ENCODE measurements around the gene HSPB3.

The HSPB3 gene

DNA sequence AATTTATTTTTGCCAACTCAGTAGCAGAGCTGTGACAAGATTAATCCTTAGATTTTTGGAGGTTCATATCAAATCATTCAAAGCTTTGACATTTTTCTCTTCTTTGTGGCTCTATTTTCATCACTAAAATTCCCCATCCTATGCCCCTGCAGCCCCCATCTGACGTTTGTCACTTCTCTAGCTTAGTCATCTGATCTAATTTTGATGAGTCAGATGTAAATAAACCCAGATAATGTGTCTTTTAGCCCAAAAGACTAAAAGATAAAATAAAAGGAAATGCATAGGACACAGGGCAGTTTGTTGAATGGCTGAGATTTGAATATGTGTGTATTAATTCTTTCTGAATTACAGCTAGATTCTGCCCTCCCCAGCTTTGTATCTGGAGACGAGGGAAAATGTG, 897 bp upstream of the HSPB3 start:
- Histone ChIP-seq H3K9me3 (ENCODE audit: control insufficient read depth, low read length) (no peaks in the 10 kb centered on the region), H3K4me3 (ENCODE audit: insufficient read depth, low read depth, low read length, poor library complexity, severe bottlenecking) (no peak overlapping the region)

GRCh38 chr5:54457094-54457862, 1.8 kb downstream of the HSPB3 start:
- Histone ChIP-seq H3K27me3 (replicated peaks; ENCODE audit: control insufficient read depth, insufficient read depth, low read length, poor library complexity, severe bottlenecking) (no peaks in the 10 kb centered on the region), H3K27ac (ENCODE audit: insufficient read depth, low read length, poor library complexity, severe bottlenecking) (no peak overlapping the region)

More for the DNA sequence above, 897 bp upstream of the HSPB3 start:
- no peak for DNase-seq
- Histone ChIP-seq H3K27ac (ENCODE audit: insufficient read depth, low read length, poor library complexity, severe bottlenecking) (no peak overlapping the region), H3K36me3 (ENCODE audit: control insufficient read depth, insufficient read depth, low read length) (no peaks in the 10 kb centered on the region), H3K27me3 (replicated peaks; ENCODE audit: control insufficient read depth, insufficient read depth, low read length, poor library complexity, severe bottlenecking) (no peaks in the 10 kb centered on the region), H3K4me1 (ENCODE audit: control insufficient read depth, insufficient read depth, low read length, poor library complexity, severe bottlenecking) (no peaks in the 10 kb centered on the region)

GRCh38 chr5:54458221-54458620, 2.7 kb downstream of the HSPB3 start:
- Histone ChIP-seq H3K27me3 (replicated peaks; ENCODE audit: control insufficient read depth, insufficient read depth, low read length, poor library complexity, severe bottlenecking) (no peaks in the 10 kb centered on the region), H3K9me3 (ENCODE audit: control insufficient read depth, low read length) (no peaks in the 10 kb centered on the region), H3K36me3 (ENCODE audit: control insufficient read depth, insufficient read depth, low read length) (no peaks in the 10 kb centered on the region), H3K27ac (ENCODE audit: insufficient read depth, low read length, poor library complexity, severe bottlenecking) (no peak overlapping the region), H3K4me3 (ENCODE audit: insufficient read depth, low read depth, low read length, poor library complexity, severe bottlenecking) (no peak overlapping the region), H3K4me1 (ENCODE audit: control insufficient read depth, insufficient read depth, low read length, poor library complexity, severe bottlenecking) (no peaks in the 10 kb centered on the region)
- no peak for DNase-seq

More at GRCh38 chr5:54457094-54457862, 1.8 kb downstream of the HSPB3 start:
- DNase-seq, result no peak
- no peaks in the 10 kb centered on the region for H3K4me1 ChIP-seq (ENCODE audit: control insufficient read depth, insufficient read depth, low read length, poor library complexity, severe bottlenecking)
- no peaks in the 10 kb centered on the region for H3K36me3 ChIP-seq (ENCODE audit: control insufficient read depth, insufficient read depth, low read length)
- no peaks in the 10 kb centered on the region for H3K9me3 ChIP-seq (ENCODE audit: control insufficient read depth, low read length)
- no peak overlapping the region for H3K4me3 ChIP-seq (ENCODE audit: insufficient read depth, low read depth, low read length, poor library complexity, severe bottlenecking)

- no peak for DNase-seq
- no peak overlapping the region for H3K27ac ChIP-seq (ENCODE audit: insufficient read depth, low read length, poor library complexity, severe bottlenecking)
- no peaks in the 10 kb centered on the region for H3K36me3 ChIP-seq (ENCODE audit: control insufficient read depth, insufficient read depth, low read length)
- no peak overlapping the region for H3K4me3 ChIP-seq (ENCODE audit: insufficient read depth, low read depth, low read length, poor library complexity, severe bottlenecking)
- H3K27me3 ChIP-seq (replicated peaks; ENCODE audit: control insufficient read depth, insufficient read depth, low read length, poor library complexity, severe bottlenecking), result no peaks in the 10 kb centered on the region
- H3K4me1 ChIP-seq (ENCODE audit: control insufficient read depth, insufficient read depth, low read length, poor library complexity, severe bottlenecking), result no peaks in the 10 kb centered on the region
- H3K9me3 ChIP-seq (ENCODE audit: control insufficient read depth, low read length), result no peaks in the 10 kb centered on the region
Observed at GRCh38 chr5:54460181-54460919, 4.9 kb downstream of the HSPB3 start.

- no peak for DNase-seq
- no peak overlapping the region for H3K4me3 ChIP-seq (ENCODE audit: insufficient read depth, low read depth, low read length, poor library complexity, severe bottlenecking)
- no peaks in the 10 kb centered on the region for H3K27me3 ChIP-seq (replicated peaks; ENCODE audit: control insufficient read depth, insufficient read depth, low read length, poor library complexity, severe bottlenecking)
- no peaks in the 10 kb centered on the region for H3K4me1 ChIP-seq (ENCODE audit: control insufficient read depth, insufficient read depth, low read length, poor library complexity, severe bottlenecking)
- no peak overlapping the region for H3K27ac ChIP-seq (ENCODE audit: insufficient read depth, low read length, poor library complexity, severe bottlenecking)
- no peaks in the 10 kb centered on the region for H3K9me3 ChIP-seq (ENCODE audit: control insufficient read depth, low read length)
- no peaks in the 10 kb centered on the region for H3K36me3 ChIP-seq (ENCODE audit: control insufficient read depth, insufficient read depth, low read length)
Observed at GRCh38 chr5:54462281-54462680, 6.8 kb downstream of the HSPB3 start.

- Histone ChIP-seq H3K27me3 (replicated peaks; ENCODE audit: control insufficient read depth, insufficient read depth, low read length, poor library complexity, severe bottlenecking) (no peaks in the 10 kb centered on the region), H3K27ac (ENCODE audit: insufficient read depth, low read length, poor library complexity, severe bottlenecking) (no peak overlapping the region), H3K9me3 (ENCODE audit: control insufficient read depth, low read length) (no peaks in the 10 kb centered on the region), H3K4me1 (ENCODE audit: control insufficient read depth, insufficient read depth, low read length, poor library complexity, severe bottlenecking) (no peaks in the 10 kb centered on the region), H3K4me3 (ENCODE audit: insufficient read depth, low read depth, low read length, poor library complexity, severe bottlenecking) (no peak overlapping the region), H3K36me3 (ENCODE audit: control insufficient read depth, insufficient read depth, low read length) (no peaks in the 10 kb centered on the region)
- no peak for DNase-seq
Observed at GRCh38 chr5:54463713-54464112, 8.2 kb downstream of the HSPB3 start.

DNA sequence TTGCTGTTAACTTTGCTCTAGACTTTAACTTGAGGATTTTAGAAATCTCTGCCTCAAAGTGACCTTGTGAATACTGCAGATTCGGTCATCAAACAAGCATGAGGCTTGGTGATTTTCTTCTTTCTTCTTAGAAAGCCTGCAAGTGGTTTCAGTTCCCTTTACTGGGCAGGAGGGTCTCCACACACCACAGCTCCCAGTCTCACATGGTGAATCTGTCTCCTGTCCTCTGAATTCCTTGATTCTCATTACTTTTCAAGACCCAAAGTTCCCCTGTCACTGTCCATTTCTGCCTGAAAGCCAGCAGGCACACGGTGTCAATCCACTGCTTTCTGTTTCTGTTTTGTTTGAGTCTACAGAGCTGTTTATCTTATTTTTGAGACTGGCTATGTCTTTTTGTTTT, 14.1 kb downstream of the HSPB3 start:
- no peak overlapping the region for H3K4me3 ChIP-seq (ENCODE audit: insufficient read depth, low read depth, low read length, poor library complexity, severe bottlenecking)
- no peak for DNase-seq
- H3K27me3 ChIP-seq (replicated peaks; ENCODE audit: control insufficient read depth, insufficient read depth, low read length, poor library complexity, severe bottlenecking), result no peaks in the 10 kb centered on the region
- H3K4me1 ChIP-seq (ENCODE audit: control insufficient read depth, insufficient read depth, low read length, poor library complexity, severe bottlenecking), result no peaks in the 10 kb centered on the region
- no peaks in the 10 kb centered on the region for H3K9me3 ChIP-seq (ENCODE audit: control insufficient read depth, low read length)
- H3K36me3 ChIP-seq (ENCODE audit: control insufficient read depth, insufficient read depth, low read length), result no peaks in the 10 kb centered on the region
- no peak overlapping the region for H3K27ac ChIP-seq (ENCODE audit: insufficient read depth, low read length, poor library complexity, severe bottlenecking)

DNA sequence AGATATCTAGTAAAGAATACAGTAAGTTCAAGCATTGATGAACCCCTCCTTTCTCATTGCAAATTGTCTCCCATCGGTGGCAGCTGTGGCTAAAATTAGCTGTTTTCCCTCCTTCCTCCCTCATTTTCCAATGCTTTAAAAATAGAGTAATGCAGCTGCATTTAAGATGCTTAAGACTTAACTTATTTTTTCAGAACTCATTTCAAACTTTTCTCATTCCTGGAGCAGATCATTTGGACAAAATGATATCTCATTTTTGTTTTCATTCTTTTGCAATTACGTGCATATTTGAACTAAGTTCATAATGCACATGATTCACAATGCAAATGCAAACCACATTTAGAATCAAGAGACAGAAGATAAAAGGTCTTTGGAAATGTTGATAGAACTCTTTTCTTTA, 14.6 kb downstream of the HSPB3 start:
- DNase-seq, result no peak
- Histone ChIP-seq H3K4me3 (ENCODE audit: insufficient read depth, low read depth, low read length, poor library complexity, severe bottlenecking) (no peak overlapping the region), H3K27ac (ENCODE audit: insufficient read depth, low read length, poor library complexity, severe bottlenecking) (no peak overlapping the region)

DNA sequence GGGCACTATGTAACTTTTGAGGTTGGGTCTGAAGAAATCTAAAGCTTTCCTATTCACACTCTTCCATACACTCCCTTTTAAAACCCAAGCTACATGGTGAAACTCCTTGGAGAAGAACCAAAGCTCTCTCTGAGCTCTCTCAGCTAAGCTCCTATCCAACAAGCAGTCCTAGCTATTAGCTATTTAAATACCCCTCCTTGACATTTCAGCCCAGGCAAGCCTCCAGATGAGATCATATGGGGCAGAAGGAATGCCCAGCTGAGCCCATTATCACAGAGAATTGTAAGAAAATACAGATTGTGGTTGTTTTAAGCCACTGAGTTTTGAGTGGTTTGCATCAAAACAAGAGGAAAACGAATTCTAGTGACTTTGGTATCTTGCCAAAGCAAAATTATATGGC, 15.2 kb downstream of the HSPB3 start:
- DNase-seq, result no peak
- Histone ChIP-seq H3K4me1 (ENCODE audit: control insufficient read depth, insufficient read depth, low read length, poor library complexity, severe bottlenecking) (no peaks in the 10 kb centered on the region), H3K27me3 (replicated peaks; ENCODE audit: control insufficient read depth, insufficient read depth, low read length, poor library complexity, severe bottlenecking) (no peaks in the 10 kb centered on the region), H3K27ac (ENCODE audit: insufficient read depth, low read length, poor library complexity, severe bottlenecking) (no peak overlapping the region), H3K36me3 (ENCODE audit: control insufficient read depth, insufficient read depth, low read length) (no peaks in the 10 kb centered on the region), H3K4me3 (ENCODE audit: insufficient read depth, low read depth, low read length, poor library complexity, severe bottlenecking) (no peak overlapping the region), H3K9me3 (ENCODE audit: control insufficient read depth, low read length) (no peaks in the 10 kb centered on the region)

More for the DNA sequence above, 14.6 kb downstream of the HSPB3 start:
- Histone ChIP-seq H3K4me1 (ENCODE audit: control insufficient read depth, insufficient read depth, low read length, poor library complexity, severe bottlenecking) (no peaks in the 10 kb centered on the region), H3K36me3 (ENCODE audit: control insufficient read depth, insufficient read depth, low read length) (no peaks in the 10 kb centered on the region), H3K9me3 (ENCODE audit: control insufficient read depth, low read length) (no peaks in the 10 kb centered on the region), H3K27me3 (replicated peaks; ENCODE audit: control insufficient read depth, insufficient read depth, low read length, poor library complexity, severe bottlenecking) (no peaks in the 10 kb centered on the region)

DNA sequence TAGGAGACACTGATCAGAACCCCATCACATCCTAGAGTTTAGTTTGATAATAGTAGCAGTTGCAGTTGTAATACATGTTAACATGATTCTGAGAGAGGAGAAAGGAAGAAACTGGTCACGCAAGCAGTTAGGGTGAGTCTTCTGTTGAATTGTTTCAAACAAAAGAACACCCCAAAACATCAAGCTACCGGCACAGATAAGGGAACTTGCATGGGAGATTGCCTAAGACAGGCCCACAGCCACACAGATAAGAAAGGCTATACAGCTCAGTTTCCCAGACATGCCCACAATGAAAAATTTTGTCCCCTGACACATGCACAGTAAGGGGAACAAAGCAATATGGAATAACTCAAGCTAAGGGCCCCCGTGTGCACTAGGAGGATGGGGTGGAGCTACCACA, 15.9 kb downstream of the HSPB3 start:
- no peak overlapping the region for H3K4me3 ChIP-seq (ENCODE audit: insufficient read depth, low read depth, low read length, poor library complexity, severe bottlenecking)
- H3K4me1 ChIP-seq (ENCODE audit: control insufficient read depth, insufficient read depth, low read length, poor library complexity, severe bottlenecking), result no peaks in the 10 kb centered on the region
- DNase-seq, result no peak
- no peak overlapping the region for H3K27ac ChIP-seq (ENCODE audit: insufficient read depth, low read length, poor library complexity, severe bottlenecking)
- no peaks in the 10 kb centered on the region for H3K9me3 ChIP-seq (ENCODE audit: control insufficient read depth, low read length)
- H3K27me3 ChIP-seq (replicated peaks; ENCODE audit: control insufficient read depth, insufficient read depth, low read length, poor library complexity, severe bottlenecking), result no peaks in the 10 kb centered on the region
- H3K36me3 ChIP-seq (ENCODE audit: control insufficient read depth, insufficient read depth, low read length), result no peaks in the 10 kb centered on the region

Measured in effector memory CD4-positive, alpha-beta T cell (primary cell).